Tracheal epithelial cell (primary cell): Measurements from ENCODE around the gene CCDC51. TPM values are rescaled to one million over a fixed set of nuclear protein-coding genes. Genes with fewer than 3 reads are reported as not detected.

Source experiments
- total RNA-seq: library from RNA; depleted of rRNA; stranded (reverse); fragments of >200 nt; gene quantifications from 2 replicates; pipeline ENCODE4 v1.2.1, GENCODE V29; 2014

CCDC51 gene, protein sequence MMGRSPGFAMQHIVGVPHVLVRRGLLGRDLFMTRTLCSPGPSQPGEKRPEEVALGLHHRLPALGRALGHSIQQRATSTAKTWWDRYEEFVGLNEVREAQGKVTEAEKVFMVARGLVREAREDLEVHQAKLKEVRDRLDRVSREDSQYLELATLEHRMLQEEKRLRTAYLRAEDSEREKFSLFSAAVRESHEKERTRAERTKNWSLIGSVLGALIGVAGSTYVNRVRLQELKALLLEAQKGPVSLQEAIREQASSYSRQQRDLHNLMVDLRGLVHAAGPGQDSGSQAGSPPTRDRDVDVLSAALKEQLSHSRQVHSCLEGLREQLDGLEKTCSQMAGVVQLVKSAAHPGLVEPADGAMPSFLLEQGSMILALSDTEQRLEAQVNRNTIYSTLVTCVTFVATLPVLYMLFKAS
- 38.1 and 86.5 TPM in 2 replicates for total RNA-seq

DNA sequence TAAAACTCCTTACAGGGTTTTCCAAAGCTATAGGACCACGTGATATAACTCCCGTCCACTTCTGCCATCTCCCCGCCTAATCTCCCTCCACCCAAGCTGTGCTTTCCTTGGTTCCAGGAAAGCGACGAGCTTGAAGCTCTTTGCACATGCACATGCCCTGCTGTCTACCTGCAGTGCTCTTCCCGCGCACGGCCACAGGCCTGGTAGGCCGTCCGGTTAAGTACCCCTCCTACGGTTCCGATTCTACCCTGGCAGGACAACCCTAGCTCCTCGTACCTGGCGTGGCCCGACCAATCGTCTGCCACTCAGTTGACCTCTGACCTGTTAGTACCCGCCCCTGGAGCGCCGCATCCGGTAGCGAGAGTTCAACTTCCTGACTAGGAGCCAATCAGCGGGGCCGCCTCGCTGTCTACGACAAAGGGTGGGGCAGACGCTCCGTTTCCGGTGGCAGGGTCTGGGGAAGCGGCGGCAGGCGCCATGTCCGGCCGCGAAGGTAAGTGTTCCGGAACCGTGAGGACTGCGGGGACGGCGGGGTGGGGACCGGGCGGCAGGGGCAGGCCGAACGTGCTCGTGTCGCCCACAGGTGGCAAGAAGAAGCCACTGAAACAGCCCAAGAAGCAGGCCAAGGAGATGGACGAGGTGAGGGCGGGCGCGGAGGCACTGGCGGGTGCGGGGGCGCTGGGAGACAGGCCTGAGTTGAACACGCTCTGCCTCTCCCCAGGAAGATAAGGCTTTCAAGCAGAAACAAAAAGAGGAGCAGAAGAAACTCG, at the start of gene CCDC51, which contains the start of gene TMA7:
TSS of gene CCDC51 (minus strand) at position 300 of the 770 bp plus-strand sequence. CDS start 4,991 bp downstream, outside the sequence.
TSS of gene TMA7 (plus strand) at position 438 of the 770 bp plus-strand sequence. CDS start at position 478, 40 bp downstream.

DNA sequence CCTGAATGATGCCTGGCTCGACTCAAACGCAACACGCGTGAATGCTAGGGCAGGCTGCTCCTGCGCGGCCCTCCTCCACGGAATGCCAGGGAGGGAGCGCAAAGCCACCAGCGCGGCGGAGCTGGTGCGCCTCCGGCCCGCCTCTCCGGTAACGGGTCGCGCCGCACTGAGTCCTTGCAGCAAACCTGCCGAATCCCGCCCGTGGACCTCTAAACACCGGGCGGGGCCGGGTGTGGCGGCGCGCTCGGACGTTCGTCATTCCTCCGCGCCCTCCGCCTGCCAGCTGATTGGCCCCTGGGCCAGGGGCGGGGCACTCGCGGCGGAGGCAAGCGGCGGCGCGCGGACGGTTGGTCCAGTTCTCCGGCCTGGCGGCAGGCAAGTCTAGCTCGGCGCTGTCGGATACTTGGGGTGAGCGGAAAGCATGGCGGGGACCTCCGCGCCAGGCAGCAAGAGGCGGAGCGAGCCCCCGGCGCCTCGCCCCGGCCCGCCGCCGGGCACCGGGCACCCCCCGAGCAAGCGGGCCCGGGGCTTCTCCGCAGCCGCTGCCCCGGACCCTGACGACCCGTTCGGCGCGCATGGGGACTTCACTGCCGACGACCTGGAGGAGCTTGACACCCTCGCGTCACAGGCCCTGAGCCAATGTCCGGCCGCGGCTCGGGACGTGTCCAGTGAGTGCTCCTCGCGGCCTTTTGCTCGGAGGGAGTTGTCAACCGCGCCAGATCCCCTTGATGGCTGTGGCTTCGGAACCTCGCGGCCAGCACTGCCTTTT, 6.7 kb upstream of the CCDC51 start, which contains the start of gene ATRIP:
TSS of gene ATRIP (plus strand) at position 313 of the 769 bp plus-strand sequence. CDS start at position 422, 109 bp downstream.

DNA sequence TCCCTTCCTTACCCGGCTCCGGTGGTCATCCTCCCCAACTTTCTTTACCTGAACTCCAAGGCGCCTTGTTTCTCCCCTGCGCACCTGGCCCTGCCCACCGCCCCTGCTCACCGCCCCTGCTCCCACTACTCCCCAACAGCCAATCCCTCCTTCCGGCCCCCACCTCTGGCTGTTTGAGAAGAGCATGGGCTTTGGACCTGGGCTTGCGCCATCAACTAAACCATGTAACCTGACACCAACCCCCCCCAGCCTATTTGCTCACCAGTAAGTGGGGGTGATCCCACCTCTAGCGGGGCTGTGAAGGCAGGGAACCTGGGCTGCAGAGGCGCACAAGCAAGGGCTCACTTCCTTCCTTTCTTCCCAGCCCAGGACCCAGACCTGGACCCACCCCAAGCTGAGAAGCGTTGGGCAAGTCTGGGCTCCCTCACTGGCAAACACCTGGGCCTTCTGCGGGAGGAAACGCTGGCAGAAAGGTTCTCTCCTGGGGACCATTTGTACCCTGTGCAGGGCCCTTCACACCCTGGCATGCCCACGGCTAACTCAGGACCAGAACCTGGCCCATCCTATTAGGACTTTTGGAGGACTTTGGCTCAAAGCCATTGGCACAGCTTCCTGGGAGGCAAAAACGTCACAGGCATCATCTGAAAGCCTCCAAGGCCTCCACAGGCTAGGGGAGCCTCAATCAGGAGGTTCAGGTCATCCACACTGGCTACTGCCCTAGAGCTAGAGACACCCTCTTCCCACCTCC, 9.8 kb downstream of the CCDC51 start, which contains the start of gene PLXNB1:
TSS of gene PLXNB1 (minus strand) at position 127 of the 748 bp plus-strand sequence. CDS start 5,475 bp downstream, outside the sequence.

Other genes starting within 250 kb of the CCDC51 start
- gene CAMP, start 216.6 kb downstream of the CCDC51 start, total RNA-seq, result 27.3 TPM in 1 of 2 replicates, not detected in the other
- 1.7 and 3.0 TPM in 2 replicates for gene ZNF589, start 199.0 kb downstream of the CCDC51 start, total RNA-seq
- 35.4 and 49.4 TPM in 2 replicates for gene NME6, start 138.8 kb downstream of the CCDC51 start, total RNA-seq
- not detected in 2 replicates for gene SPINK8, start 106.5 kb downstream of the CCDC51 start, total RNA-seq
- not detected in 2 replicates for gene FBXW12, start 67.9 kb downstream of the CCDC51 start, total RNA-seq
- 74.7 and 103 TPM in 2 replicates for gene PLXNB1, start 10.0 kb downstream of the CCDC51 start, total RNA-seq
- gene TMA7, start 138 bp upstream of the CCDC51 start, total RNA-seq, result 153 and 213 TPM in 2 replicates
- gene ATRIP, start 6.6 kb upstream of the CCDC51 start, total RNA-seq, result 3.4 and 7.0 TPM in 2 replicates
- 86.5 and 110 TPM in 2 replicates for gene SHISA5, start 64.1 kb upstream of the CCDC51 start, total RNA-seq
- 9.6 and 35.9 TPM in 2 replicates for gene PFKFB4, start 116.7 kb upstream of the CCDC51 start, total RNA-seq
- gene UCN2, start 123.7 kb upstream of the CCDC51 start, total RNA-seq, result 6.0 and 8.5 TPM in 2 replicates
- gene COL7A1, start 155.2 kb upstream of the CCDC51 start, total RNA-seq, result 124 and 273 TPM in 2 replicates
- 525 and 769 TPM in 2 replicates for gene UQCRC1, start 169.5 kb upstream of the CCDC51 start, total RNA-seq
- not detected in 2 replicates for gene TMEM89, start 181.7 kb upstream of the CCDC51 start, total RNA-seq
- 37.5 and 38.6 TPM in 2 replicates for gene SLC26A6, start 195.3 kb upstream of the CCDC51 start, total RNA-seq
- gene CELSR3, start 222.8 kb upstream of the CCDC51 start, total RNA-seq, result 1.4 and 3.4 TPM in 2 replicates
- gene NCKIPSD, start 245.8 kb upstream of the CCDC51 start, total RNA-seq, result 7.9 and 11.8 TPM in 2 replicates